ENCODE measurements around the gene HOXB13. TPM values are rescaled to one million over a fixed set of nuclear protein-coding genes. Genes with fewer than 3 reads are reported as not detected.

Gene HOXB13
- total RNA-seq, 1 donor from 2014 or later = not detected

GRCh38 chr17:48769009-48769675 lies 40.6 kb upstream of the HOXB13 start:
- Mint-ChIP-seq H3K4me3 (ENCODE audit: unreplicated experiment) (no peak overlapping the region), H3K4me1 (ENCODE audit: unreplicated experiment) (no peaks in the 10 kb centered on the region), H3K9me3 (ENCODE audit: unreplicated experiment) (no peaks in the 10 kb centered on the region), H3K27ac (ENCODE audit: unreplicated experiment) (peak overlapping the region; percentile 2), H3K27me3 (ENCODE audit: unreplicated experiment) (peaks cover 4% of the 10 kb centered on the region), H3K36me3 (ENCODE audit: low read depth, unreplicated experiment) (no peaks in the 10 kb centered on the region)
- no peak for TF ChIP-seq CTCF (IDR thresholded peaks at IDR 0.05; ENCODE audit: unreplicated experiment)
- no peak for DNase-seq (ENCODE audit: low spot score)

- Mint-ChIP-seq H3K9me3 (ENCODE audit: unreplicated experiment) (no peaks in the 10 kb centered on the region), H3K27me3 (ENCODE audit: unreplicated experiment) (peaks cover 4% of the 10 kb centered on the region), H3K4me3 (ENCODE audit: unreplicated experiment) (no peak overlapping the region), H3K36me3 (ENCODE audit: low read depth, unreplicated experiment) (no peaks in the 10 kb centered on the region), H3K4me1 (ENCODE audit: unreplicated experiment) (no peaks in the 10 kb centered on the region), H3K27ac (ENCODE audit: unreplicated experiment) (no peak overlapping the region)
- DNase-seq (ENCODE audit: low spot score) = no peak
- TF ChIP-seq CTCF (IDR thresholded peaks at IDR 0.05; ENCODE audit: unreplicated experiment) = no peak
These were observed 38.8 kb upstream of the HOXB13 start for GRCh38 chr17:48767263-48767774.

GRCh38 chr17:48761114-48761513 lies 32.6 kb upstream of the HOXB13 start:
- Mint-ChIP-seq H3K4me3 (ENCODE audit: unreplicated experiment) (no peak overlapping the region), H3K36me3 (ENCODE audit: low read depth, unreplicated experiment) (no peaks in the 10 kb centered on the region), H3K9me3 (ENCODE audit: unreplicated experiment) (no peaks in the 10 kb centered on the region), H3K4me1 (ENCODE audit: unreplicated experiment) (peaks cover 6% of the 10 kb centered on the region), H3K27me3 (ENCODE audit: unreplicated experiment) (peaks cover 10% of the 10 kb centered on the region), H3K27ac (ENCODE audit: unreplicated experiment) (no peak overlapping the region)
- TF ChIP-seq CTCF (IDR thresholded peaks at IDR 0.05; ENCODE audit: unreplicated experiment) = no peak
- no peak for DNase-seq (ENCODE audit: low spot score)

GRCh38 chr17:48760411-48760810 lies 31.9 kb upstream of the HOXB13 start:
- no peak for DNase-seq (ENCODE audit: low spot score)
- no peak for TF ChIP-seq CTCF (IDR thresholded peaks at IDR 0.05; ENCODE audit: unreplicated experiment)
- no peaks in the 10 kb centered on the region for H3K9me3 Mint-ChIP-seq (ENCODE audit: unreplicated experiment)
- H3K4me1 Mint-ChIP-seq (ENCODE audit: unreplicated experiment) = peaks cover 6% of the 10 kb centered on the region
- no peak overlapping the region for H3K27ac Mint-ChIP-seq (ENCODE audit: unreplicated experiment)
- H3K27me3 Mint-ChIP-seq (ENCODE audit: unreplicated experiment) = peaks cover 14% of the 10 kb centered on the region
- no peak overlapping the region for H3K4me3 Mint-ChIP-seq (ENCODE audit: unreplicated experiment)
- no peaks in the 10 kb centered on the region for H3K36me3 Mint-ChIP-seq (ENCODE audit: low read depth, unreplicated experiment)

- Mint-ChIP-seq H3K9me3 (ENCODE audit: unreplicated experiment) (no peaks in the 10 kb centered on the region), H3K4me1 (ENCODE audit: unreplicated experiment) (peaks cover 11% of the 10 kb centered on the region), H3K4me3 (ENCODE audit: unreplicated experiment) (no peak overlapping the region), H3K36me3 (ENCODE audit: low read depth, unreplicated experiment) (no peaks in the 10 kb centered on the region), H3K27me3 (ENCODE audit: unreplicated experiment) (peaks cover 16% of the 10 kb centered on the region), H3K27ac (ENCODE audit: unreplicated experiment) (no peak overlapping the region)
- no peak for TF ChIP-seq CTCF (IDR thresholded peaks at IDR 0.05; ENCODE audit: unreplicated experiment)
- DNase-seq (ENCODE audit: low spot score) = no peak
These were observed 30.7 kb upstream of the HOXB13 start for GRCh38 chr17:48759288-48759687.
